ENCODE results near the gene GKAP1.

GRCh38 chr9:83701286-83701685, 116.3 kb downstream of the GKAP1 start:
- TF ChIP-seq POLR2A (IDR thresholded peaks at IDR 0.05; ENCODE audit: low read depth, low read length) (no peak), POLR2AphosphoS5 (IDR thresholded peaks at IDR 0.05; ENCODE audit: low read depth, low read length) (no peak)

Measured in GM12892 (cell line).